Loucy (cell line): Measurements from ENCODE around the gene MYL6.
A peak's percentile ranks its signal among the peaks of the same experiment; 100 is the strongest.

Experiments used
- H2AFZ ChIP-seq: fragments of 200-600 bp; sonication (generic); 2 replicates; pipeline ENCODE4 v1.6.0; 2016; ENCODE audit warnings: antibody characterized with exemption, mild to moderate bottlenecking, low read length, moderate library complexity
- H3F3A ChIP-seq: fragments of 200-600 bp; 2 replicates; pipeline ENCODE4 v1.6.0; 2016; ENCODE audit warnings: antibody characterized with exemption, low read depth, mild to moderate bottlenecking
- H3K27me3 ChIP-seq: fragments of 200-600 bp; sonication (generic); 2 replicates; pipeline ENCODE4 v1.6.1; 2014; ENCODE audit warnings: low read length, mild to moderate bottlenecking; ENCODE audit not compliant: insufficient read depth, poor library complexity, severe bottlenecking
- H3K36me3 ChIP-seq: fragments of 200-600 bp; sonication (generic); 2 replicates; pipeline ENCODE4 v1.6.1; 2016; ENCODE audit warnings: low read length; ENCODE audit not compliant: insufficient read depth
- H3K4me1 ChIP-seq: fragments of 200-600 bp; sonication (generic); 2 replicates; pipeline ENCODE4 v1.5.1; 2014; ENCODE audit warnings: low read length, mild to moderate bottlenecking; ENCODE audit not compliant: insufficient read depth, poor library complexity, severe bottlenecking
- H3K4me2 ChIP-seq: fragments of 200-600 bp; sonication (generic); 2 replicates; pipeline ENCODE4 v1.6.0; 2014; ENCODE audit warnings: antibody characterized with exemption, low read length, low read depth, mild to moderate bottlenecking; ENCODE audit not compliant: poor library complexity, severe bottlenecking
- H3K4me3 ChIP-seq: fragments of 200-600 bp; sonication (generic); 2 replicates; pipeline ENCODE4 v1.5.1; 2014; ENCODE audit warnings: low read length, mild to moderate bottlenecking, mixed read lengths; ENCODE audit not compliant: poor library complexity, severe bottlenecking
- H3K79me2 ChIP-seq: fragments of 200-600 bp; sonication (generic); 2 replicates; pipeline ENCODE4 v1.6.1; 2014; ENCODE audit warnings: low read length; ENCODE audit not compliant: insufficient read depth
- H3K9ac ChIP-seq: fragments of 200-600 bp; sonication (generic); 2 replicates; pipeline ENCODE4 v1.6.0; 2014; ENCODE audit warnings: mild to moderate bottlenecking, low read depth, low read length, moderate library complexity; ENCODE audit not compliant: poor library complexity, severe bottlenecking
- H3K9me2 ChIP-seq: fragments of 200-600 bp; sonication (generic); replicated peaks from 2 replicates; pipeline ENCODE4 v1.6.1; 2016; ENCODE audit warnings: low read depth, low read length, mixed read lengths
- H3K9me3 ChIP-seq: fragments of 200-600 bp; sonication (generic); 2 replicates; pipeline ENCODE4 v1.6.1; 2014; ENCODE audit warnings: mild to moderate bottlenecking, antibody characterized with exemption, low read length, low read depth; ENCODE audit not compliant: insufficient read depth
- H4K20me1 ChIP-seq: fragments of 200-600 bp; sonication (generic); 2 replicates; pipeline ENCODE4 v1.6.0; 2014; ENCODE audit warnings: antibody characterized with exemption, low read length, mild to moderate bottlenecking; ENCODE audit not compliant: insufficient read depth, poor library complexity, severe bottlenecking
- EZH2phosphoT487 ChIP-seq: fragments of 200-600 bp; IDR thresholded peaks from 2 replicates; pipeline ENCODE4 v1.6.1; 2018; ENCODE audit warnings: antibody characterized with exemption, mild to moderate bottlenecking, moderate library complexity, borderline replicate concordance
- TF ChIP-seq, protein P1 (sequence below): fragments of 200-600 bp; sonication (generic); conservative IDR thresholded peaks from 2 replicates; pipeline ENCODE4 v1.5.1; 2014; ENCODE audit warnings: mild to moderate bottlenecking, antibody characterized with exemption, low read length

Gene MYL6

DNA sequence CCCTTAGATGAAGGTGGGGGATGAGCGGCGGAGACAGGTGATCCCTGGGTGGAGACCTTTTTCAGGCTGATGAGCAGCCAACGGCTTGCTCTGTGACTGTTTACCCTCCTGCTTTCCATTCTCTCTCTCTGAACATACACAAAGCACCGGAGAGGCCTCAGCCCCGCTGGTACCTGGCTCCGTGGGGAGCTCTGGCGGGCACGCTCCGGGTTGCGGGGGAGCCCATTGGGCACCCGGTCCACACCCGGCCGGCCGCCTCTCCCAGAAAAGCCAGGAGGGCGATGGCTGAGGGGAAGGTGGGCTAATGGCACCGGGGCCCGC is 30.6 kb downstream of the MYL6 start:
- Histone ChIP-seq H3K9ac (peak overlapping the region; percentile 95), H3K4me2 (peak overlapping the region; percentile 92), H3K4me3 (peak overlapping the region; percentile 96), H3F3A (no peaks in the 10 kb centered on the region), H2AFZ (no peak overlapping the region), H3K79me2 (peaks cover 56% of the 10 kb centered on the region), H3K36me3 (peaks cover 21% of the 10 kb centered on the region), H3K27me3 (no peaks in the 10 kb centered on the region), H3K9me3 (no peaks in the 10 kb centered on the region), H3K9me2 (no peaks in the 10 kb centered on the region), H3K4me1 (peaks cover 25% of the 10 kb centered on the region), H4K20me1 (peaks cover 30% of the 10 kb centered on the region)
- TF ChIP-seq, protein P1, sequence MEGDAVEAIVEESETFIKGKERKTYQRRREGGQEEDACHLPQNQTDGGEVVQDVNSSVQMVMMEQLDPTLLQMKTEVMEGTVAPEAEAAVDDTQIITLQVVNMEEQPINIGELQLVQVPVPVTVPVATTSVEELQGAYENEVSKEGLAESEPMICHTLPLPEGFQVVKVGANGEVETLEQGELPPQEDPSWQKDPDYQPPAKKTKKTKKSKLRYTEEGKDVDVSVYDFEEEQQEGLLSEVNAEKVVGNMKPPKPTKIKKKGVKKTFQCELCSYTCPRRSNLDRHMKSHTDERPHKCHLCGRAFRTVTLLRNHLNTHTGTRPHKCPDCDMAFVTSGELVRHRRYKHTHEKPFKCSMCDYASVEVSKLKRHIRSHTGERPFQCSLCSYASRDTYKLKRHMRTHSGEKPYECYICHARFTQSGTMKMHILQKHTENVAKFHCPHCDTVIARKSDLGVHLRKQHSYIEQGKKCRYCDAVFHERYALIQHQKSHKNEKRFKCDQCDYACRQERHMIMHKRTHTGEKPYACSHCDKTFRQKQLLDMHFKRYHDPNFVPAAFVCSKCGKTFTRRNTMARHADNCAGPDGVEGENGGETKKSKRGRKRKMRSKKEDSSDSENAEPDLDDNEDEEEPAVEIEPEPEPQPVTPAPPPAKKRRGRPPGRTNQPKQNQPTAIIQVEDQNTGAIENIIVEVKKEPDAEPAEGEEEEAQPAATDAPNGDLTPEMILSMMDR = no peak
- TF ChIP-seq EZH2phosphoT487 = no peak

- Histone ChIP-seq H3K27me3 (no peaks in the 10 kb centered on the region), H3K36me3 (peaks cover 16% of the 10 kb centered on the region), H3K4me3 (peak within 1 kb of the TSS; percentile 96), H3F3A (no peaks in the 10 kb centered on the region), H3K9ac (peak within 1 kb of the TSS; percentile 95), H3K9me2 (no peaks in the 10 kb centered on the region), H3K4me2 (peak within 1 kb of the TSS; percentile 92), H3K4me1 (peaks cover 25% of the 10 kb centered on the region), H2AFZ (peak within 1 kb of the TSS; percentile 82), H3K9me3 (no peaks in the 10 kb centered on the region), H4K20me1 (peaks cover 30% of the 10 kb centered on the region), H3K79me2 (peaks cover 50% of the 10 kb centered on the region)
- TF ChIP-seq, protein P1 = peak; percentile 64
- TF ChIP-seq EZH2phosphoT487 = no peak
Measured at GRCh38 chr12:56189099-56189917, 31.1 kb downstream of the MYL6 start, which contains the start of gene SMARCC2. Gene SMARCC2, minus strand, starts transcription at chr12:56189483. Its CDS starts 22 bp downstream, at chr12:56189461.

- H3K9me3 ChIP-seq = no peaks in the 10 kb centered on the region
- no peaks in the 10 kb centered on the region for H3K9me2 ChIP-seq
- H4K20me1 ChIP-seq = peaks cover 30% of the 10 kb centered on the region
- peak overlapping the region; percentile 94 for H3K9ac ChIP-seq
- no peaks in the 10 kb centered on the region for H3K27me3 ChIP-seq
- peak overlapping the region; percentile 72 for H3K4me2 ChIP-seq
- H2AFZ ChIP-seq = peak overlapping the region; percentile 82
- TF ChIP-seq, protein P1 = no peak
- no peak for TF ChIP-seq EZH2phosphoT487
- H3K79me2 ChIP-seq = peaks cover 42% of the 10 kb centered on the region
- H3K4me1 ChIP-seq = peaks cover 25% of the 10 kb centered on the region
- H3K4me3 ChIP-seq = peak overlapping the region; percentile 85
- no peaks in the 10 kb centered on the region for H3F3A ChIP-seq
- H3K36me3 ChIP-seq = peaks cover 8% of the 10 kb centered on the region; the same call in 1 of the 2 replicates
Measured at GRCh38 chr12:56189918-56190694, 31.9 kb downstream of the MYL6 start.
